ENCODE results near the gene PIRT. TPM values are rescaled to one million over a fixed set of nuclear protein-coding genes. Genes with fewer than 3 reads are reported as not detected.
A peak's percentile ranks its signal among the peaks of the same experiment; 100 is the strongest.

PIRT gene
- total RNA-seq, 1 donor from 2014 or later = not detected

DNA sequence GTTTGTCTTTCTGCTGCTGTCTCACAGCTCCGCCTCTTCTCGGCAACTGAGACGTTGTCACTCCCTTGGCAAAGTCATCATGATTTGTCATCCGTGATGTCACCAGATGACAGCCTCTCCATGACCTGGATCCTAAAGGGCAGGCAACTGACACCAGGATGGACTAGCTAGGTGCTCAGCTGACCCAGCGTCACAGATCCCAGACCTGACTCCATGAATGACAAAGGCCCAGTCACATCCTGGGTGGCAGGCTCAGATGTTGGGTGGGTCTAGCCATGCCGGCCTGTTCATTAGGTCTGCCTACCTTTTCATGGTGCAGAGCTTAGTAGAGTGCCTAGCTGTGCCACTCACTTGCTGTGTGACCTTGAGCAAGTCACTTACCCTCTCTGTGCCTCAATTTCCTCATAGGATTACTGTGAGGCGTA is 30.2 kb downstream of the PIRT start:
- Histone ChIP-seq H3K4me3 (no peak overlapping the region), H3K36me3 (no peaks in the 10 kb centered on the region), H3K9me3 (replicated peaks) (no peaks in the 10 kb centered on the region), H3K4me1 (no peaks in the 10 kb centered on the region), H3K27ac (replicated peaks) (no peak overlapping the region), H3K27me3 (ENCODE audit: low read depth) (no peaks in the 10 kb centered on the region)
- no peak for DNase-seq
- TF ChIP-seq, protein P1, sequence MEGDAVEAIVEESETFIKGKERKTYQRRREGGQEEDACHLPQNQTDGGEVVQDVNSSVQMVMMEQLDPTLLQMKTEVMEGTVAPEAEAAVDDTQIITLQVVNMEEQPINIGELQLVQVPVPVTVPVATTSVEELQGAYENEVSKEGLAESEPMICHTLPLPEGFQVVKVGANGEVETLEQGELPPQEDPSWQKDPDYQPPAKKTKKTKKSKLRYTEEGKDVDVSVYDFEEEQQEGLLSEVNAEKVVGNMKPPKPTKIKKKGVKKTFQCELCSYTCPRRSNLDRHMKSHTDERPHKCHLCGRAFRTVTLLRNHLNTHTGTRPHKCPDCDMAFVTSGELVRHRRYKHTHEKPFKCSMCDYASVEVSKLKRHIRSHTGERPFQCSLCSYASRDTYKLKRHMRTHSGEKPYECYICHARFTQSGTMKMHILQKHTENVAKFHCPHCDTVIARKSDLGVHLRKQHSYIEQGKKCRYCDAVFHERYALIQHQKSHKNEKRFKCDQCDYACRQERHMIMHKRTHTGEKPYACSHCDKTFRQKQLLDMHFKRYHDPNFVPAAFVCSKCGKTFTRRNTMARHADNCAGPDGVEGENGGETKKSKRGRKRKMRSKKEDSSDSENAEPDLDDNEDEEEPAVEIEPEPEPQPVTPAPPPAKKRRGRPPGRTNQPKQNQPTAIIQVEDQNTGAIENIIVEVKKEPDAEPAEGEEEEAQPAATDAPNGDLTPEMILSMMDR (IDR thresholded peaks at IDR 0.05; ENCODE audit: borderline replicate concordance) = no peak
- intact Hi-C loops (cut with micrococcal nuclease) = no loop called here

DNA sequence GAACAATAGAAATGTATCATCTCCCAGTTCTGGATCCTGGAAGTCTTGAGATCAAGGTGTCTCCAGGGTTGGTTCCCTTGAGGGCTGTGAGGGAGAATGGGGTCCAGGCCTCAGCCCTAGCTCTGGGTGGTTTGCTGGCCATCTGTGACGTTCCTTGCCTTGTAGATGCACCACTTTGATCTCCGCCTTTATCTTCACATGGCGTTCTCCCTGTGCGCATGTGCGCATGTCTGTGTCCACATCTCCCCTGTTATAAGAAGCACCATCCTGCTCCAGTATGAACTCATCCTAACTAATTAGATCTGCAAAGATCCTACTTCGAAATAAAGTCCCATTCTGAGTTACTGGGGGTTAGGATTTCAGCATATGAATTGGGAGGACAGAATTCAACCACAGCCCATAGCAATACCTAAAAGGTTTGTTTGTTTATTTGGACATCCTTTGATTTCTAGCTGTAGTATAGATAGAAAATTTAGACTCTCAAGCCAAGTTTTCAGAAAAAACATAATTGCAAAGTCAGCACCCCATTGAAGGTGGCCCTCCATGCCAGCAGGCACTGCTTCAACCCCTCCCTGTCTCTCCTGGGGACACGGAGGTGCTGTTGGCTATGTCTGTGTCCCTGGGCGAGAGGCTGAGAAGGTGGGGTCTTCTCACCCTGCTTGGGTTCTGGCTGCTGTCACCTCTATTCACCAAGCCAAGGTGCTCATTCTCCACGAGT is 31.2 kb downstream of the PIRT start:
- H3K27me3 ChIP-seq (ENCODE audit: low read depth) = no peaks in the 10 kb centered on the region
- TF ChIP-seq, protein P1 (IDR thresholded peaks at IDR 0.05; ENCODE audit: borderline replicate concordance) = no peak
- no peak for DNase-seq
- no peaks in the 10 kb centered on the region for H3K4me1 ChIP-seq
- intact Hi-C loops (cut with micrococcal nuclease) = no loop called here
- H3K36me3 ChIP-seq = no peaks in the 10 kb centered on the region
- H3K4me3 ChIP-seq = no peak overlapping the region
- H3K9me3 ChIP-seq (replicated peaks) = no peaks in the 10 kb centered on the region
- H3K27ac ChIP-seq (replicated peaks) = no peak overlapping the region

DNA sequence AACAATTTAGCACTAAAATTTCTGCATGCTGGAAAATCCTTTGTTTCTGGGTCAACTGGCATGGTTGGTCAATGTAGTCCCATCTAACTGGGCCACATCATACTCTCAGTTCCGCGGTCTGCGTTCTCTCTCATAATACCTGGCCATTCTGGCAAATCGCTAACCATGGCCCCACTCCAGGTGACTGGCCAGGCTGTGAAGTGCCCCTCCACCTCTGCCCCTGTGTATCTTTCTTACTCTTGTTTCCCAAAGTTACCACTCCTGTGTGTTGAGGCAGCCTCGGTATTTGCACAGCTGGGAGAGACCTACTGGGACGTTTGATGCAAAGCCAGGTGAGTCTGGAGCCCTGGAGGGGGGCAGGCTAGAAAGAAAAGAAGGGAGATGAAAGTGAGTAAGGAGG is 32.0 kb downstream of the PIRT start:
- no peaks in the 10 kb centered on the region for H3K9me3 ChIP-seq (replicated peaks)
- no peak for DNase-seq
- no peak overlapping the region for H3K27ac ChIP-seq (replicated peaks)
- intact Hi-C loops (cut with micrococcal nuclease) = no loop called here
- no peaks in the 10 kb centered on the region for H3K36me3 ChIP-seq
- TF ChIP-seq, protein P1 (IDR thresholded peaks at IDR 0.05; ENCODE audit: borderline replicate concordance) = no peak
- no peaks in the 10 kb centered on the region for H3K27me3 ChIP-seq (ENCODE audit: low read depth)
- no peak overlapping the region for H3K4me3 ChIP-seq
- H3K4me1 ChIP-seq = no peaks in the 10 kb centered on the region

DNA sequence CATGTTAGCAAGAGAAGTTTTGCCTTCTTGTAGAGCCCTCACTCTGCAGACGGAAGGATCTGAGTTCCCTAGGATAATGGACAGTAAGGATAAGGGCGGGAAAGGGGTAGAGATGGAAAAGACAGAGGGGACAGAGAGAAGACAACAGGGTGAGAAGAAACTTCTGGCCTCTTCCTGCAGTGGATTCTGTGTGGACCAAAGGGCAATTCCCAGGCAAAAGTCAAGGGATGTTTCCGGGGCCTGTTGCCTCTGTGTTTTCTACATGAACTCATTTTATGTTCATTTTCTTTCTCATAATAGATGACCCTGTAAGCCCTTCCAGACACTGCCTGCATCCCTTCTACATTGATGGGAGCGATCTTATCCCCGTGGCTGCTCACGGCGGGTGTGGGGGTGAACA is 33.3 kb downstream of the PIRT start:
- no peak overlapping the region for H3K27ac ChIP-seq (replicated peaks)
- TF ChIP-seq, protein P1 (IDR thresholded peaks at IDR 0.05; ENCODE audit: borderline replicate concordance) = no peak
- intact Hi-C loops (cut with micrococcal nuclease) = no loop called here

DNA sequence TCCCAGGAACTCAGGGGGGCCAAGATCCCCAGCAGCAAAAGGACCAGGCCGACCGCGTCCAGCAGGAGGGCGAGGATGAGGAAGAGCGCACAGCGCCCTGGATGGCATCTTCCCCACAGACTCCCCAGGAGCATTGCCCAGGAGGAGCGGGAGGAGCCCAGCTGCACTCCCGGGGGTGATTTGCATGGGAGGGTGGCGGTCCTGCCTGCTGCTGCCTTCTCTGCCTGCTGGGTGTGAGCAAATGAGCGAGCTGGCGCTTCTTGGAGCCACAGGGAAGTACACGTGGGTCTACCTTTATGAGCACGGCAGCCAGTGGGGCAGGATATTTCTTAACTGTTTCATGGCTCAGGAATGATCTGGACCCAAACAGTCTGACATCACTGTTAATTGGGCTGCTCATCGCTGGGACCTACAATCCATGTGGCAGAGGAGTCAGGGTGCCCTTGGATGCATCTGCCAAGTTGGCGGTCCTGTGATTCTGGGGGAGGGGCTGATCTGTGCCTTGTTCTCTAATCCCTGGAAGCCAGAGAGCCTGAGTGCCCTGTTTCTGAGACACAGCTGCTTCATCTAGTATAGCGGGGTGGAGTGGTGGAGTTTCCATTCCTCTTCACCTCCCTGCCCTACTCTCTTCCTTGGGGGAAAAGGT is 33.9 kb downstream of the PIRT start, which contains the start of gene TMEM238L:
TSS of gene TMEM238L (minus strand) at position 270 of the 646 bp plus-strand sequence. CDS start at position 134, 136 bp downstream.
- TF ChIP-seq, protein P1 (IDR thresholded peaks at IDR 0.05; ENCODE audit: borderline replicate concordance) = no peak
- Histone ChIP-seq H3K36me3 (no peaks in the 10 kb centered on the region), H3K4me3 (no peak within 1 kb of the TSS), H3K27ac (replicated peaks) (no peak within 1 kb of the TSS), H3K9me3 (replicated peaks) (no peaks in the 10 kb centered on the region), H3K4me1 (no peaks in the 10 kb centered on the region), H3K27me3 (ENCODE audit: low read depth) (no peaks in the 10 kb centered on the region)
- peak; percentile 22 for DNase-seq
- intact Hi-C loops (cut with micrococcal nuclease) = no loop called here

More for the DNA sequence above, 33.3 kb downstream of the PIRT start:
- Histone ChIP-seq H3K36me3 (no peaks in the 10 kb centered on the region), H3K4me1 (no peaks in the 10 kb centered on the region), H3K9me3 (replicated peaks) (no peaks in the 10 kb centered on the region), H3K4me3 (no peak overlapping the region), H3K27me3 (ENCODE audit: low read depth) (no peaks in the 10 kb centered on the region)
- no peak for DNase-seq

Measured in left ventricle myocardium inferior (tissue), 1 donor.